Measurements from ENCODE around the gene HBG1.

The HBG1 gene

GRCh38 chr11:5276697-5277096 is 27.0 kb upstream of the HBG1 start:
- TF ChIP-seq CTCF (IDR thresholded peaks at IDR 0.05) (no peak), ZFX (IDR thresholded peaks at IDR 0.05; ENCODE audit: borderline replicate concordance) (no peak)
- no peak overlapping the region for H3K27ac ChIP-seq

GRCh38 chr11:5275369-5276110 is 25.9 kb upstream of the HBG1 start:
- no peak overlapping the region for H3K27ac ChIP-seq
- no peak for TF ChIP-seq CTCF (IDR thresholded peaks at IDR 0.05)
- TF ChIP-seq ZFX (IDR thresholded peaks at IDR 0.05; ENCODE audit: borderline replicate concordance): no peak

GRCh38 chr11:5274395-5274794 is 24.7 kb upstream of the HBG1 start:
- no peak overlapping the region for H3K27ac ChIP-seq
- no peak for TF ChIP-seq ZFX (IDR thresholded peaks at IDR 0.05; ENCODE audit: borderline replicate concordance)

- no peak overlapping the region for H3K27ac ChIP-seq
- TF ChIP-seq ZFX (IDR thresholded peaks at IDR 0.05; ENCODE audit: borderline replicate concordance) (no peak), CTCF (IDR thresholded peaks at IDR 0.05) (no peak)
Observed at GRCh38 chr11:5272395-5273017, 22.8 kb upstream of the HBG1 start.

- TF ChIP-seq ZFX (IDR thresholded peaks at IDR 0.05; ENCODE audit: borderline replicate concordance) (no peak), CTCF (IDR thresholded peaks at IDR 0.05) (no peak)
- H3K27ac ChIP-seq: no peak within 1 kb of the TSS
Observed at GRCh38 chr11:5269715-5270147, 20.1 kb upstream of the HBG1 start, which contains the start of gene HBE1. TSS of gene HBE1 (minus strand) at chr11:5269945. CDS start at chr11:5269890, 55 bp downstream.

- H3K27ac ChIP-seq: no peak overlapping the region
- TF ChIP-seq ZFX (IDR thresholded peaks at IDR 0.05; ENCODE audit: borderline replicate concordance): no peak
- no peak for TF ChIP-seq CTCF (IDR thresholded peaks at IDR 0.05)
Observed at GRCh38 chr11:5267033-5267563, 17.4 kb upstream of the HBG1 start.

GRCh38 chr11:5266609-5267008 is 17.0 kb upstream of the HBG1 start:
- no peak overlapping the region for H3K27ac ChIP-seq
- TF ChIP-seq CTCF (IDR thresholded peaks at IDR 0.05) (no peak), ZFX (IDR thresholded peaks at IDR 0.05; ENCODE audit: borderline replicate concordance) (no peak)

Measured in 22Rv1 (cell line).